Measurements from ENCODE around the gene FOXN3.

FOXN3 gene

DNA sequence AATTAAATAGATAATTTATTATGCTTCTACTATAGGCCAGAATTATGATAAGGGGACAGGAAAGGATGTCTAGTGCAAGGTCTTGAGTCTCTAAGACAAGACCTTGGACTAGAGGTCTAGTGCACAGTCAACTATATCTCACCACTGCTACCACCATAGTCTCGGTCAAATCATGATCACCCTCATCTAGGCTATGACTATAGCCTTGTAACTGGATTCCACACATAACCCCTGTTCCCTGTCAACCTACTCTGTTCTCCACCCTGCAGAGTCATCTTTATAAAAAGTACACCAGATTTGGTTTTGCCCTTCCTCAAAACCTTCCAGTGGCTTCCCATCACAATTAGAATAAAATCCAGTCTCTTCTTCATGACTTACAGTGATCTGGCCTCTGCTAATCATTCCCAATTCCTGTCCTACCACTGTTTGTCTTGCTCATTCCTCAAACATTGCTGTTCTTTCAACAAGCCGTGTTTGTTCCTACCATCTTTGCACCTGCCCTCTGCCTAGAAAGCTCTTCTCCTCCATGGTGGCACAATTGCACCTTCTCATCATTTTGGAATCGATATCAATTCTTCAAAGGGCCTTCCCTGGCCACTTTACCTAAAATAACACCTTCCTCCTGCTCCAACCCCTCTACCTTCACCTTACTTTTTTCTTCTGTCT is 169.4 kb downstream of the FOXN3 start:
- peak; percentile 26 for DNase-seq

DNA sequence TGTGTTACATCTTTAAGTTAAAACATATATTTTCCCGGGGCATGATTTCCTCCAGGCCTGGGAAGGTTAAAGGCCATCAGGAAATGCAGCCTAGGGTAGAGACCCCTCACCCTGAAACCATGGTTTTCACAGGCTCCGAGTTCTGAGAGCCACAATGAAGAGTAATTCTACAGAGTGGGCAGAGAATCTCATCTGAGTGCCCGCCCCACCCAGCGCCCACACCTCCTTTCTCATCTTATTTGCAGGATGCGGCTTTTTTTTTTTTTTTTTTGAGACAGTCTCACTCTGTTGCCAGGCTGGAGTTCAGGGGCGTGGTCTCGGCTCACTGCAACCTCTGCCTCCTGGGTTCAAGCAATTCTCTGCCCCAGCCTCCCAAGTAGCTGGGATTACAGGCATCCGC is 170.7 kb downstream of the FOXN3 start:
- DNase-seq, result no peak

DNA sequence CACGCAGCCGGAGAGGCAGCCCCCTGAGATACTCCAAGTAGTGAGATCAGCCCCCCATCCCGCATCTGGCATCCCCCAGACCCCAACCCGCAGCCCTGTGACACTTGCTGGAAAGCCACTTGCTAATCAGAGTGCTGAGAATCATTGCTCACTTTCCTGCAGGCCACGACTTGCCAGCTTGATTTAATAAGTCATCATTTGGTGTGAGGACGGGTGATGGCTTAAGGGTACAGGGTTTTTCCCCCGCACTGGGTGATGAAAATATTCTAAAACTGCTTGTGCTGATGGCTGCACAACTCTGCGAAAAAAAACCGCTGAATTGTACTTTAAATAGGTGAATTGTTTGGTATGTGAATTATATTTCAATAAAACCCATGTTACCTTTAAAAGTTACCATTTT is 171.2 kb downstream of the FOXN3 start:
- DNase-seq, result no peak

DNA sequence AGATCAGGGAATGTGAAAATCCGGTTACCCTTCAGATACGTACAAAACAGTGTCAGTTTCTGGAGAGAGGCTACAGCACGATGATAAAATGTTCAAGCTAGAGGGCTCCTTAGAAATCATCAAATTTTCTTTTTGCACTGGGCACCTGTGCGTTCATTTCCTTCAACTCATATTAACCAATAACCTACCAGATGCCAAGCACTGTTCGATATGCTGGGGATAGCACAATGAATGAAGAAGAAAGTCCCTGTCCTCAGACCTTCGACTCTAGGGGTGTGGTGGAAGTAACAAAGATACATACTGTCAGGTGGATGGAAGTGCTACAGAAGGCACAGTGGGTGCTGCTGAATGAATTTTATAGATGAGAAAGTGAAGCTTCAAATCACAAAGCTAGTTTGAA is 172.3 kb downstream of the FOXN3 start:
- no peak for DNase-seq

DNA sequence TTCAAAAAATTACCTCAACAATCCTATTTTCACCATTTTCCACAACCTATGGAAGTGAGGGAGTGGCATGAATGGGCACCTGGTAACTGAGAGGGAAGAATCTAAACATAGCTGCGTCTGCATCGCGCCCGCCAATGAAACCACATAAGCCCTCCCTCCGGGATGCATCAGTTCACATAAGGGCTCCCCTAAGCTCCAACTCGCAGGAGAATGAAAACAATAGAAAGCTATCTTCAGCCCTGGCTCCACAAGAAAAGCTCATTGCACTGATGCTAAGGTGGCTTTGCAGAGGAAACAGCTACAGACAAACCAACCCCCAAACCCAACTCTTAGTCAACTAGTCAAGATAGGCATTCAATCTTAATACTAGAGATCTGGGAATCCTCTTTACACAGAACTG is 173.3 kb downstream of the FOXN3 start:
- DNase-seq, result no peak

DNA sequence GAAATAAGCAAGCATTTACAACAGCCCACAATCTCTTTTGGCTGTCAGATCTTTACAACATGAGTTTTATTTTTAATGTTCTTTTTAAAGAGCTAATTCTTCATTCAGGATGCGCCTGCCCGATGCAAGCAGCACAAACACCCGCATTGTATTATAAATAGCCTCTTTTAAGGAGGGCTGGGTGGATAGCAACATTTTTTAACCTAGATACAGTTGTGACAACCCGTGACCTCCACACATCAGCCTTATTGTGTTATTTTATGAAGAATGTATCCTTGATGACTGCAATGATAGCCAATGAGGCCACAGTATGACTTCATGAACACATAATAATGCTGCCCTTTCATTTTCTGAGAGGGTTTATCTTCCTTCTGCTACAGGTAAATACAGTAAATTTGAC is 173.7 kb downstream of the FOXN3 start:
- DNase-seq, result no peak

DNA sequence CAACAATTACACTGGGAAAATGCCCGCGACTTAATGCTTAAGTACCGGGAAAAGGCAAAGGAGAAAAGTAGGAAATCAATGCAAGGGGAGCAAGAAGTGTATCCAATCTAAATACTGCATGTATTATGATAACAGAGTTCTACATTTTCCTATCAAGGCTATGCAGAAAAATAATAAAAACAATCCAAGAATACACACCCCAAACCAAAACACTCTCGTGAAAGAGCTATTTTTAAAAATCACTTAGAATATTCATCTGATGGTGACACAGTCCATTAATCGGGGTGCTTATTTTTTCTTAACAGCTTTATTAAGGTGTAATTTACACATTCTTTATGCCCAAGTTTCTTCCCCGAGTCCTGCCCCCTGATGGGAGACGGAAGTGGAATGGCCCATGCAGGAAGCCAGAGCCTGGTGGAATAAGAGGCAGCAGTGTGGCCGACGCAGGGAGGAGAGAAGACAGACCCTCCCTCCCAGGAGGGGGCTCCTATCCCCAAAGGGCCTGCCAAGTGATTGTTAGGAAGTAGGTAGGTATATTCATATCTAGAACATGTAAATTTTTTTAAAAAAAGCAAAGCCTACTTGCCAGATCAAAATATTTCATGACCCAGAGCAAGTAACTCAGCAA is 174.3 kb downstream of the FOXN3 start:
- no peak for DNase-seq

DNA sequence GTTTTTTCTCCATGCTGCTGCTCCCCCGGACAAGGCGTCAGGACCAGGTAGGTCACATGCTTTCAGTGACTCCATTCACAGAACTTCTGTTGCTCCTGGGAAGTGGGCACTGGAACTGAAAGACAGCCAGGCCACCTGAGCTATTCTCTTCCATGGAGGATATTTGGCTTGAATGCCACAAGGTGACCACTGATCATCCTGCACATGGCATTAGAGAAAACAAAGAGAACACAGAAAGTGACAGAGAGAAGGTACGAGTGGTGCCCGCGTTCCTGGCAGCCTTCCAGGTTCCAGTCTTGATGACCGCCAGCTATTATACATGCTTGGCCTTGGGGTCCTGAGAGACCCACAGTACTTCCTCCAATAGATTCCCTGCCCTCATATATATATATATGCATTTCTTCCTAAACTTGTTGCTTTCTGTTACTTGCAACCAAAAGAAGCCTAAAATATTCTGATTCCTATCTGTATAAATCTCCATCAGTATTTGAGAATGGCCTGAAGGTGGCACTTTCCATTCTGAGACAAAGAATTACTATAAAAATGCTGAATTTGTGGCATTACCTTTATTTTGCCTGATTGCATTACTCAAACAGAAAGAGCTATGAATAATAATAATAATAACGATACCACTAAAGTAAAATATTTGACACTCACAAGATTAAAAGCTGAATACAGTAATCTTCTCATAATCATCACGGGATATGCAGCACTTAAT is 174.9 kb downstream of the FOXN3 start:
- peak; percentile 43 for DNase-seq

DNA sequence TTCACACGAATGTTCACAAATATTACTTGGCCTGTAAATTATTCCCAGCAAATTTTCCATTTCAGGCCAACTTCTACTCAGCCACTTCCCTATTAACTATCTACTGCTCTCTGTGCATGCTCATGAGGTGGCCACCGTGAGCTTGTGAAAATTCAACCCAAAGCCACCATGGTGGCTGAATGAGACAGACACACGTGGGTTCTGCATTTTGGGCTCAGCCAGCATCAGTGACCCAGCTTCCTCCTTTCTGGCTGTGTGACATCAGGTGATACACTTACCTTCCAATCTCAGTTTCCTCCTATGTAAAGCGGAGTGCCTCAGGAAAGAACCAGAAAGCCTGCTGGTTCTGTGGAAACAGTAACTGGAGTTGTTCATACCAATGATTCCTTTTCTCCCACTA is 175.8 kb downstream of the FOXN3 start:
- no peak for DNase-seq

DNA sequence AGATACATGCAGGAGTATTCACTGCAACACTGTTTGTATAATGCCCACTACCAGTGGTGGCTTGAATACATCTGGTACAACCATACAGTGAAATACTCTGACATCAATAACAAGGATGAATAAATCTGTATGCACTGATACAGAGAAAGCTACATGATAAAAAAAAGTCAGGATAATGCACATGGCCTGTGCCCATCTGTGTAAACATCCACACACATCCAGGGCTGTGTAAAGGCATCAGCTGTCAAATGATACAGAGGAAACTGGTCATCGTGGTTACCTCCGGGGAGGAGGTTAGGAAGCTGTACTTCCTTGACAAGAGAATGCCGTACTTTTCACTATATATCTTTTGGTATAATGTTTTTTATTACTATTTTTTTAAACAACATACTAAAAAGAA is 176.6 kb downstream of the FOXN3 start:
- DNase-seq, result no peak

DNA sequence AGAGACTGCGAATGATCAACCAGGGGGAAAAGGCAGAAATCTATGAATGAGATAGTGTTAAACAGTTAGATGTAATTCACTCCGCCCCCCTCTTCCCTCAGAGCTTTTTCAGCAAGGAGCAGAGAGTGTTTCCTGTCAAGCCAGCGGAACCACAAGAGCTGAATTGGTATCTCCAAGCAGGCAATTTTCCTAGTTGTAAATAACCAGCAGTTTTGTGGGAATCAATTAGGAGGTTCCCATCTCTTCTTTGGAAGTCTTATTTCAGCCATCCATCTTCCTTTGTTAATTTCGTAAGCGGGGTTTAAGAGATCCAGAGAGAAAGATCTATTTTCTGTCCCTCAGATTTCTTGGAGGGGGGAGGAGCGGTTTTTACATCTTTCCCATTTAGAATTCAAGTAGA is 178.0 kb downstream of the FOXN3 start:
- peak; percentile 25 for DNase-seq

DNA sequence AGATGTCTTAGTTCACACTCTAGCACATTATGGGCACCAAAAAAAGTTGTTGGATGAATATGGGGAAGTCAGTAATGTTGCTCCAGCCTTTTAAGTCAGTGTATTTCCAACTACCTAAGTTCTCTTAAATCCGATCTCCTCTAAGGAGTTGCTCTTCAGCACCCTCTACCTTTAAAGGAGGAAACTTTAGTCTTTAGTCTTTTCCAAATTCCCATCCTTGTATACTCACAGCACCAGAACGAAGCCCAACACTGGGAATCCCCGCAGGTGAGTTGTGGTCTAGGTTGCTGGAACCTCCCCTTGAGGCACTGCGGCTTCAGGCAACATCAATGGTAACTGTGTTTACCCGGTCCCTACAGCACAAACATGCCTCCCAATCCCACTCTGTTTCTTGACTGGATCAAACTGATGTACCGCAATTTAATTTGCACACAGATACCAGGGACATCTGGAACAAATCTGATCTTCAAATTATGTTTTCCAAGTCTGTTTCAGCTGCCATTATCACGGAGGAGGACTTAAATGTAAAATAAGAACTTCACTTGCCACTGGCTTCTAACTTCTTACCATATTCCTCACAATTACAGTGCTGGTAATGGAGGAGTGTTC is 179.0 kb downstream of the FOXN3 start:
- DNase-seq, result peak; percentile 67

DNA sequence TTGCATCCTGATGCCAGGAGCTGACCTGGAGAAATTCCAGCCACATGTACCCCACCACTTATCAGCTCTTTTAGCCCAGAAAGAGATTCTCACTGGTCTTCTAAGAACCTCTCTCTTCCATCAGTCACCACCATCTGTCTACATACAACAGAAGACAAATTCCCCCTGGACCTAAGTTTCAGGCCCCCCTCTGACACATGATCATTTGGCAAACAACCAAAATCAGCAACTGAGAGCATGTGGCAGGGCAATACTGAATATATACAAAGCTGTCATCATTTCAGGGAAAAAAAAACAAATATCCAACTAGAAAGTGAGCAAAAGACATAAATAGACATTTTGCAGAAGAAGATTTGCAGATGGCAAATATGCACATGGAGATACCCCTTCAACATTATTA is 180.2 kb downstream of the FOXN3 start:
- peak; percentile 67 for DNase-seq

DNA sequence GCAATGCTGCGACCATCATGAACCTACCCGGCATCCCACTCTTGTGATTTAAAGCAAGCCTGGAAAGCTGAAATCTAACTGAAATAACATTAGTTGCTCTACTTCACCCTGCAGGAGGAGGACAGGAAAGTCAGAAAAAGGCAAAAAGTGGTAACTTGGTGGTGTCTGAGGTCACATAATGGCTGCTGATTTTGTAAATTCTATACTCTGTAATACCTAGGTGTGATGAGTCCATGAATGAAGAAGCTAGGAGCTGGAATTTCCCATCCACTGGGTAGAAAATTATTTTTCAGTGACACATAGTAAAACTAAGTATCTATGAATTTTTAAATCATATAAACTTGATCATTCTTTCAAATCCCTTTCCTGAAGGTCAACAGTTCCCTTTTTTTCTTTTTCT is 183.8 kb downstream of the FOXN3 start:
- DNase-seq, result no peak

DNA sequence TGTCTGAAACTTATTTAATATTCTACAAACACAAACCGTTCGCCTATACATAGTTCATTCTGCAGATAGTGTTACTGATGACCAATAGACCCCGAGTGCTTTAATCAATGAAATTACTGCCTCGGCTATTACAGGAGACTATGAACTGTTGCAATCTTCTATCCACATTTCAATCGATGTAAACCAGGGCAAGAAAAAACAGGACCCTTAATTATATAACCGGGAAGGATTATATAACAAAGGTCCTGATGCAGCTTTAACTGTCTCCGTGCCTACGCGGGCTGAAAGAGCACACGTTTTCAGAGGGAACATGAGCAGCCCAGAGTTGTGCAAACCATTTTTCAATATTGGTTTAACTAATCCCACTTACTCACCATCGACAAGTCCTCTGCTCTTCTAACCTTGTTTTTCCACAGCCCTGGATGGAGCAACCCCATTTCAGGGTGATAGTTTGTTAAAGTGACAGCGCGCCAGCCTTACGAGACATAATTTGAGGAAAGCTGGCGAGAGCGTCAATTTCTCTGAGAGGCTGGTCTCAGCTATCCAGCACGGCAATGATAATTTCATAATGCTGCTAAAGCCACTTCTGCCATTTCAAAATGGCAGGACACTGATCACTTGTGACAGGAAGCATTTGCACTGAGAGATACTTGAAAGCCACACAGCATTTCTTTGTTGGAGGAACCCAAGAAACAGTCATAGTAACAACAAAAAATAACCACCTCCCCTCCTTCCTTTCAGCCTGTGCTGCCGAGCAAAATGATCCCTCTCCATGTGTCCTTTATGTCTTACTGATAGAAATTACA is 184.6 kb downstream of the FOXN3 start:
- DNase-seq, result no peak

DNA sequence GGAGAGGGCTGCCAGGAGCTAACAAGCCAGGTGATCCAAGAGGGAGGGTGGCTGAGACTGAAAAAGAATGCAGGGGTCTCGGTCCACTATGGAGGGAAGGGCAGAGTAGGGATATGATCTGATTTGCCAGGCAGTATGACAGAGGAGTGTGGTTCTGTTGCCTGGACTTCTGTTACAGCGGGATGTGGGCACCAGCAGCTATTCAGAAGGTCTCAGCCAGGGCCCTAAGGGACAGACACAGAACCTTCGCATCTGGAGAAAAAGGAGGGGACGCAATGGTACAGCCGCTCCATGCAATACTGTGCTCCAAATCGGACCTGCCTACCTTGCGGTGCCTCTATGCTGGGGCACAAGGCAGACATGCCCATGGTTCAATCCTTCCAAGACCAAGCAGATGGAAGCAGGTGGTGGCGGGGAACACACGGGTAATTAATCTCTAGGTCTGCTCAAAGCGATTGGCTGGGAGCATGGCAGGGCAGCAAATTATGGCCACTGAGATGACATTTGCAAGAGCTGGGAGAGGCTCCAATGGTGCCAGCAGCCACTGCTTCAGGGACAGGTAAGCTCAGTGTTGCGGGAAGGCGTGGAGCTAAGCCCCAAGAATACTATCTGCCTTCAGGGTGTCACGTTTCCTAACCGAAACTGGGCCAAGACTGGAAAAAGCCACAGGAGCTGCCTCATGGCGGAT is 185.5 kb downstream of the FOXN3 start:
- peak; percentile 25 for DNase-seq

DNA sequence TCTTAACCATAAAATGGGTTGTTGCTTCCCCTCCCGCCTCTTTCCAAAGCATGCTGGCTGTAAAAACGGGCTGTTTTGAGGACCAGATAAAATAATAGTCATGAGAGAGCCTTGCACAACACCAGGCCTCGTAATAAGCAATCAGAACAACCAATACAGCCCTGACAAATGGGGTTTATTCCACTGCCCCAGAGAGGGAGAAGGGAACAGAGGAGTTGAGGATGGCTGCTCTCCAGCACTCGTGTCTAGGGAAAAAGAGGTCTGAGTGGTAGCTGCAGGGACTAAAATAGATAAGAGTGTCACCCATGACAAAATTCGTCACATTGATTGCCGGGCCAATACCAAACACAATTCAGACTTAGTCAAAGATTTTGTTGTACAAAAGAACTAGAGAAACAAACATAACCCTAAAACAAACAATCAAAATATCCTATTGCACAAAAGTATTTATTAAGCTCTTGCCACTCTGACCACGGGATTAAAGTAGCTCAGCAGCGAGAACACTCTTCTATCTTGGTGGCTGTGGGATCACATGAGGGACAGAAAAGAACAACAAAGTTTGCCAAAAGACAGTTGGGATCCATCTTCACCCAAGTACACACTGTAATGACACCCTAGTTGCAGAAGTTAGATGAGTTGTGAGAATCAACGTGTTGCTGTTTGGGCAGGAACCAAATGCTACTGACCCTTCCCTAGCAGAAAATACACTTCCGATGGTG is 188.0 kb downstream of the FOXN3 start:
- no peak for DNase-seq

DNA sequence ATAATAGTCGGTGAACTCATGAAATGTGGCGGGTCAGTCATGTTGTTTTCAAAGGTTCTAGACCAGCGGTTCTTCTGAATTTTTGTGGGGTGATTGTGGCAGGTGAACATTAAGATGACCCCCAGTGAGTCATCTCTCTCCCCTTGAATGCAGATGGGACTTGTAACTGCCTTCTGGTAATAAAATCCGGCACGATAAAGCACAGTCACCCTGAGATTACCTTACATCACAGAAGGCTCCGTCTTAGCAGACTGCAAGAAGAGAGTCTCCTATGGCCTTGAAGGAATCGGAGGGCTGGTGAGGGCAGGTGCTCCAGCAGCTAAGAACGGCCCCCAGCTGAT is 189.6 kb downstream of the FOXN3 start:
- DNase-seq, result no peak

DNA sequence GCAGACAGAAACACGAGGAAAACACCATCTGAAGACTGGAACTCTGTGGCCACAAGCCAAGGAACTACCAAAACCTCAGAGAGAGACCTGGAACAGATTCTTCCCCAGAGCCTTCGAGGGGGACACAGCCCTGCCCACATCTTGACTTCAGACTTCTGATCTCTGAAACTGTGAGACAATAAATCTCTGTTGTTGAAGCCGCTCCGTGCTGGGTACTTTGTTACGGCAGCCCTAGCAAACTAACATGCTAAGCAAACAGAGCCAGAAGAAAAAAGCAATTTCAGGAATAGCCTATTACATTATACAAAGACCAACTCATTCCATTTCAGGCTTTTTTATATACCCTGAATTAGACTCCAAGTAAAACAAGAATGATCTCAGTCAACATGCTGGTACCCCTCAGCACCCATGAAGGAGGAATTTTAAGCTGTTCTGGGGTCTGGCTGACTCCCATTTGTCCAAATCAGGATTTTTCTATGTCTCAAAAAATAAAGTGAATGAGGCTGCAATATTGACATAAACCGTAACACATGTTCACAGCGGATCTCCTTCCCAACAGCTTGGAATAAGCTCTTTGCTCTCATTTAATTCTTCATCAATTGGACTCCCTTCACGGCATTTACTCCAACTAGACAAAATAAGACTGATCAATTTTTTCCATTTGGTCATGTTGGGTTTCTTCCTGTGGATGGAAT is 190.1 kb downstream of the FOXN3 start:
- peak; percentile 32 for DNase-seq

DNA sequence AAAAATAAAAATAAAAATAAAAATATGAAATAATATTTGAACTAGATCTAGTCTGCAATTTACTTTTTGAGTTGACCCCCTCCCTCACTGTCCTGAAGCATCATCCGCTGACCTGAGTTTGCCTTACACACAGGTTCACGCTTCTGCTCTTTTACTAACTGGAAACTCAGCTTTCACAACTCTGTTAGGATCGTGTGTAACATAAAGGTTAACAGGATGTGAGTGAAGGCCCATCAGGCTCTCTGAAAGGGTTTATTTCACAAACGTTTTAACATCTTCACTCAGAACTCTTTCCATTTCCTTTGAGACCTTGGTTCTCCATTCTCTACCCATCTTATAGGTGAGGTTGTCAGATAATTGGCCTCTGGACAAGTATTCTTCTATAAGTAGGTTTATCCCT is 191.4 kb downstream of the FOXN3 start:
- DNase-seq, result no peak

DNA sequence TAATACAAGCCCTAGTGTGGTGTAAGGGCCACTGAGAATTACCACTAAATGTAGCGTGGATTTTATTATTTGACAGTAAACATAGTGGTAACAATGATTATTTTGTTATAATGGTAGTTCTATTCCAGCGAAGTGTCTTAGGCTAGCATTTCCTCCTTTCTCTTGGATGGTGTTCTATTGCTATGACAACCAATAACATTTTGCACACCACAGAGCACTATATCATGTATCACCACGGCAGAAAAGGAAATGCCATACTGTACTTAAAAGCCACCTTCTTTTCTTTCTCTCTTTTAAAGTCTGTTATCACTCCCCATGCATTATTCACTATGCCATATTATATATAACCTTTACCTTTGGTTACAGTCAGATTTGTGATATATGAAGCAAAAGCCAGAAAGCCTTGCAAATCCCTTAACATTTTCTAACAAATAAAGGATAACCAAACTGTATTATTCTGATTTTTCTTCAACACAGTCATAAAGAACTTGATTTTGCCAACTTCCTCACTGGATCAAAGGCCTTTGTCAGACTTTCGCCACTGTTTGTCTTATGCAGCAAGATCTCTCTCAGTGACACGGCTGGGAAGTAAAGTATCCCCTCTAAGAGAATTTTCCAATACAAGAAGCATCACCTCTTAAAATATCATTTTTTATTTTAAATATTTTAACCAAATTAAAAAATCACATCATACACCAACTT is 195.8 kb downstream of the FOXN3 start:
- DNase-seq, result peak; percentile 62

All from NCI-H69 (cell line).